Vagina (tissue), 2 donors: Measurements from ENCODE around the gene F10.
"Not testable (repeated sequence)": the region's sequence is repeated elsewhere in the genome, so short reads cannot be mapped to it uniquely, and the experiment has no call there.

ENCODE experiments used
- POLR2A ChIP-seq, 2 donors: fragments of 450-650 bp; IDR thresholded peaks; one replicate each; pipeline ENCODE4 v1.6.1; 2017; ENCODE audit warnings: antibody characterized with exemption in 2 of 2, mild to moderate bottlenecking in 2 of 2, moderate library complexity in 2 of 2
- TF ChIP-seq, protein P1 (sequence below), 3 experiments: fragments of 450-650 bp in 2 of 3; fragments of 200-600 bp in 1 of 3; sonication (generic) in 1 of 3; IDR thresholded peaks; one replicate each; pipeline ENCODE4 v1.5.1; 2017 to 2019; ENCODE audit warnings: antibody characterized with exemption in 3 of 3, mild to moderate bottlenecking in 2 of 3, moderate library complexity in 2 of 3

DNA sequence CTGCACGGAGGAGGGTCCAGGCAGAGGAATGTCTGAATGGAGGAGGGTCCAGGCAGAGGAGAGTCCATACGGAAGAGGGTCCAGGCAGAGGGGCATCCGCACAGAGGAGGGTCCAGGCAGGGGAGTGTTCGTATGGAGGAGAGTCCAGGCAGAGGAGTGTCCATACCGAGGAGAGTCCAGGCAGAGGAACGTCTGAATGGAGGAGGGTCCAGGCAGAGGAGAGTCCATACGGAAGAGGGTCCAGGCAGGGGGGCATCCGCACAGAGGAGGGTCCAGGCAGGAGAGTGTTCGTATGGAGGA, 42.9 kb upstream of the F10 start:
- TF ChIP-seq, protein P1, sequence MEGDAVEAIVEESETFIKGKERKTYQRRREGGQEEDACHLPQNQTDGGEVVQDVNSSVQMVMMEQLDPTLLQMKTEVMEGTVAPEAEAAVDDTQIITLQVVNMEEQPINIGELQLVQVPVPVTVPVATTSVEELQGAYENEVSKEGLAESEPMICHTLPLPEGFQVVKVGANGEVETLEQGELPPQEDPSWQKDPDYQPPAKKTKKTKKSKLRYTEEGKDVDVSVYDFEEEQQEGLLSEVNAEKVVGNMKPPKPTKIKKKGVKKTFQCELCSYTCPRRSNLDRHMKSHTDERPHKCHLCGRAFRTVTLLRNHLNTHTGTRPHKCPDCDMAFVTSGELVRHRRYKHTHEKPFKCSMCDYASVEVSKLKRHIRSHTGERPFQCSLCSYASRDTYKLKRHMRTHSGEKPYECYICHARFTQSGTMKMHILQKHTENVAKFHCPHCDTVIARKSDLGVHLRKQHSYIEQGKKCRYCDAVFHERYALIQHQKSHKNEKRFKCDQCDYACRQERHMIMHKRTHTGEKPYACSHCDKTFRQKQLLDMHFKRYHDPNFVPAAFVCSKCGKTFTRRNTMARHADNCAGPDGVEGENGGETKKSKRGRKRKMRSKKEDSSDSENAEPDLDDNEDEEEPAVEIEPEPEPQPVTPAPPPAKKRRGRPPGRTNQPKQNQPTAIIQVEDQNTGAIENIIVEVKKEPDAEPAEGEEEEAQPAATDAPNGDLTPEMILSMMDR (IDR thresholded peaks at IDR 0.05), result not testable (repeated sequence)
- not testable (repeated sequence) for TF ChIP-seq POLR2A (IDR thresholded peaks at IDR 0.05)
